ENCODE data around the gene TBKBP1. TPM values are rescaled to one million over a fixed set of nuclear protein-coding genes. Genes with fewer than 3 reads are reported as not detected.

TBKBP1 gene
- total and polyA plus RNA-seq, 2 donors (not counting 3 experiments of a cell fraction or from before 2014, with no cell fraction given) = 7.0 to 11.7 TPM

DNA sequence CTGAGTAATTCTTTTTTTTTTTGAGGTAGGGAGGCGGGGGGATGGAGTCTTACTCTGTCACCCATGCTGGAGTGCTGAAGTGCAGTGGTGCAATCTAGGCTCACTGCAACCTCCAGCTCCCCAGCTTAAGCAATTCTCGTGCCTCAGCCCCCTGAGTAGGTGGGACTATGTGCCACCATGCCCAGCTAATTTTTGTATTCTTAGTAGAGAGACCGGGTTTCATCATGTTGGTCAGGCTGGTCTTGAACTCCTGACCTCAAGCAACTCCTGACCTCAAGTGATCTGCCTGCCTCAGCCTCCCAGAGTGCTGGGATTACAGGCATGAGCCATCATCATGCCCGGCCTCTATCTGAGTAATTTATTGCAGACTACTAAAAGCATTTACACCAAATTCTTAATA lies 24.9 kb upstream of the TBKBP1 start:
- POLR2A ChIA-PET = no interaction called here

More for the DNA sequence above, 24.9 kb upstream of the TBKBP1 start:
- no peak overlapping the region for H2AFZ ChIP-seq (ENCODE audit: low read depth, low read length)
- DNase-seq (ENCODE audit: low read depth, low spot score) (no peak), FAIRE-seq (no peak)
- H4K20me1 ChIP-seq (replicated peaks; ENCODE audit: control insufficient read depth, extremely low read depth, insufficient read depth, low read length) = peaks cover 9% of the 10 kb centered on the region
- peaks cover 59 to 67% of the 10 kb centered on the region in 2 experiments for H3K36me3 ChIP-seq (ENCODE audit: control insufficient read depth in 2 of 2, extremely low read depth in 1 of 2, insufficient read depth in 2 of 2, low read length in 2 of 2)
- TF ChIP-seq POLR2AphosphoS5 (IDR thresholded peaks at IDR 0.05; ENCODE audit: insufficient read depth, low read depth, low read length) = no peak
- no peak for TF ChIP-seq FOS (IDR thresholded peaks at IDR 0.05; ENCODE audit: borderline replicate concordance, insufficient read depth, low read length)
- no peak for TF ChIP-seq POLR2A (IDR thresholded peaks at IDR 0.05; ENCODE audit: low read depth, low read length)
- no peak for TF ChIP-seq GATA2 (IDR thresholded peaks at IDR 0.05; ENCODE audit: insufficient read depth, insufficient read length, low read depth, low read length)
- no peak for TF ChIP-seq EZH2 (IDR thresholded peaks at IDR 0.05; ENCODE audit: borderline replicate concordance, low read depth, low read length, severe bottlenecking)
- TF ChIP-seq, protein P1, sequence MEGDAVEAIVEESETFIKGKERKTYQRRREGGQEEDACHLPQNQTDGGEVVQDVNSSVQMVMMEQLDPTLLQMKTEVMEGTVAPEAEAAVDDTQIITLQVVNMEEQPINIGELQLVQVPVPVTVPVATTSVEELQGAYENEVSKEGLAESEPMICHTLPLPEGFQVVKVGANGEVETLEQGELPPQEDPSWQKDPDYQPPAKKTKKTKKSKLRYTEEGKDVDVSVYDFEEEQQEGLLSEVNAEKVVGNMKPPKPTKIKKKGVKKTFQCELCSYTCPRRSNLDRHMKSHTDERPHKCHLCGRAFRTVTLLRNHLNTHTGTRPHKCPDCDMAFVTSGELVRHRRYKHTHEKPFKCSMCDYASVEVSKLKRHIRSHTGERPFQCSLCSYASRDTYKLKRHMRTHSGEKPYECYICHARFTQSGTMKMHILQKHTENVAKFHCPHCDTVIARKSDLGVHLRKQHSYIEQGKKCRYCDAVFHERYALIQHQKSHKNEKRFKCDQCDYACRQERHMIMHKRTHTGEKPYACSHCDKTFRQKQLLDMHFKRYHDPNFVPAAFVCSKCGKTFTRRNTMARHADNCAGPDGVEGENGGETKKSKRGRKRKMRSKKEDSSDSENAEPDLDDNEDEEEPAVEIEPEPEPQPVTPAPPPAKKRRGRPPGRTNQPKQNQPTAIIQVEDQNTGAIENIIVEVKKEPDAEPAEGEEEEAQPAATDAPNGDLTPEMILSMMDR (IDR thresholded peaks at IDR 0.05; ENCODE audit: extremely low read depth in 1 of 2, insufficient read depth in 1 of 2, low read depth in 1 of 2, low read length in 2 of 2) = no peak
- TF ChIP-seq, protein P2, sequence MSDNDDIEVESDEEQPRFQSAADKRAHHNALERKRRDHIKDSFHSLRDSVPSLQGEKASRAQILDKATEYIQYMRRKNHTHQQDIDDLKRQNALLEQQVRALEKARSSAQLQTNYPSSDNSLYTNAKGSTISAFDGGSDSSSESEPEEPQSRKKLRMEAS (IDR thresholded peaks at IDR 0.05; ENCODE audit: insufficient read depth, insufficient read length) = no peak
- TF ChIP-seq MYC (IDR thresholded peaks at IDR 0.05; ENCODE audit: low read depth, low read length) = no peak
- no peak for TF ChIP-seq JUN (IDR thresholded peaks at IDR 0.05; ENCODE audit: borderline replicate concordance, insufficient read depth, insufficient read length, low read depth)
- no peaks in the 10 kb centered on the region for H3K9me3 ChIP-seq (replicated peaks; ENCODE audit: control insufficient read depth, insufficient read depth, low read length)
- dilution Hi-C loops (cut with MboI; ENCODE audit: extremely low pct_ligation_motif_present, low sequenced_read_pairs) (no loop called here), intact Hi-C loops (cut with micrococcal nuclease) (no loop called here)
- no peak overlapping the region for H3K4me3 ChIP-seq (replicated peaks in 1 of 3; ENCODE audit: insufficient read depth in 1 of 3, low read depth in 1 of 3, low read length in 3 of 3)
- no peaks in the 10 kb centered on the region for H3K9me1 ChIP-seq (replicated peaks; ENCODE audit: control insufficient read depth, extremely low read depth, insufficient read depth, low read length)
- peaks cover 31% of the 10 kb centered on the region for H3K79me2 ChIP-seq (ENCODE audit: control insufficient read depth, insufficient read depth, low read length)
- no peaks in the 10 kb centered on the region for H3K4me1 ChIP-seq (ENCODE audit: control insufficient read depth, extremely low read depth, insufficient read depth, low read length)
- CTCF ChIA-PET = interaction anchor here (0.9 kb wide), 1 partner anchor 10 kb away, joined by 3 read pairs; no protein-coding TSS in a partner anchor
- no TSS peak for BruUV-seq (replicated peaks)
- H3K27ac ChIP-seq (ENCODE audit: insufficient read depth, low read depth, low read length) = no peak overlapping the region
- H3K27me3 ChIP-seq (ENCODE audit: control insufficient read depth in 2 of 2, insufficient read depth in 2 of 2, low read length in 2 of 2) = no peaks in the 10 kb centered on the region
- H3K4me2 ChIP-seq (ENCODE audit: insufficient read depth, low read length) = no peak overlapping the region
- no peak overlapping the region for H3K9ac ChIP-seq (replicated peaks; ENCODE audit: extremely low read depth, insufficient read depth, low read length)
